Liver (tissue), 9 donors: ENCODE results near the gene SCYL3. TPM values are rescaled to one million over a fixed set of nuclear protein-coding genes. Genes with fewer than 3 reads are reported as not detected.
"Not testable (repeated sequence)": the region's sequence is repeated elsewhere in the genome, so short reads cannot be mapped to it uniquely, and the experiment has no call there.

Source experiments
- DNase-seq: peaks from one replicate; pipeline ENCODE4 v3.0.0-alpha.2; 2017; ENCODE audit warnings: low spot score
- H3K27ac ChIP-seq, 2 donors: one replicate each; pipeline ENCODE4 v1.7.0; 2013; ENCODE audit warnings: inconsistent platforms in 2 of 2, low read length in 2 of 2, control low read depth in 1 of 2, low read depth in 1 of 2, mild to moderate bottlenecking in 1 of 2
- H3K27me3 ChIP-seq, 4 donors: one replicate each; pipeline versions ENCODE4 v1.6.1 to v1.7.0; 2013; ENCODE audit warnings: low read length in 3 of 4, inconsistent platforms in 1 of 4, mild to moderate bottlenecking in 1 of 4, moderate library complexity in 1 of 4; ENCODE audit not compliant: control insufficient read depth in 4 of 4, insufficient read depth in 4 of 4
- H3K36me3 ChIP-seq, 4 donors: one replicate each; pipeline versions ENCODE4 v1.6.1 to v1.7.0; 2013; ENCODE audit warnings: low read length in 3 of 4, mild to moderate bottlenecking in 3 of 4, low read depth in 1 of 4, moderate library complexity in 1 of 4; ENCODE audit not compliant: control insufficient read depth in 4 of 4, insufficient read depth in 3 of 4
- H3K4me1 ChIP-seq, 4 donors: one replicate each; pipeline versions ENCODE4 v1.6.1 to v1.7.0; 2013; ENCODE audit warnings: low read length in 3 of 4, mild to moderate bottlenecking in 3 of 4, moderate library complexity in 1 of 4; ENCODE audit not compliant: control insufficient read depth in 4 of 4, insufficient read depth in 4 of 4
- H3K4me3 ChIP-seq, 3 donors: one replicate each; pipeline versions ENCODE4 v1.6.1 to v1.7.0; 2013; ENCODE audit warnings: low read length in 3 of 3, control low read depth in 1 of 3, low read depth in 1 of 3, mild to moderate bottlenecking in 1 of 3
- H3K9ac ChIP-seq, 2 donors: one replicate each; pipeline ENCODE4 v1.7.0; 2013; ENCODE audit warnings: low read length in 2 of 2, mild to moderate bottlenecking in 2 of 2, moderate library complexity in 2 of 2, control low read depth in 1 of 2, low read depth in 1 of 2
- H3K9me3 ChIP-seq, 4 donors: one replicate each; pipeline versions ENCODE4 v1.6.1 to v1.7.0; 2013; ENCODE audit warnings: low read length in 3 of 4; ENCODE audit not compliant: control insufficient read depth in 4 of 4
- ATF3 ChIP-seq: IDR thresholded peaks from 2 replicates; pipeline ENCODE4 v1.6.1; 2016; ENCODE audit warnings: antibody characterized with exemption
- EGR1 ChIP-seq, 2 donors: IDR thresholded peaks; 2 replicates each; pipeline ENCODE4 v1.6.1; 2016 to 2018; ENCODE audit warnings: antibody characterized with exemption in 2 of 2, low read depth in 2 of 2
- FOXA1 ChIP-seq: IDR thresholded peaks from 2 replicates; pipeline ENCODE4 v1.6.1; 2016; ENCODE audit warnings: antibody characterized with exemption
- GABPA ChIP-seq, 2 donors: IDR thresholded peaks in 1 of 2; conservative IDR thresholded peaks in 1 of 2; 2 replicates each; pipeline ENCODE4 v1.6.1; 2016; ENCODE audit warnings: antibody characterized with exemption in 2 of 2, mild to moderate bottlenecking in 1 of 2, moderate library complexity in 1 of 2
- HNF4A ChIP-seq, 2 donors: conservative IDR thresholded peaks; 2 replicates each; pipeline ENCODE4 v1.6.1; 2016; ENCODE audit warnings: antibody characterized with exemption in 2 of 2, mild to moderate bottlenecking in 2 of 2
- HNF4G ChIP-seq: IDR thresholded peaks from 2 replicates; pipeline ENCODE4 v1.6.1; 2016; ENCODE audit warnings: antibody characterized with exemption
- JUND ChIP-seq, 2 donors: IDR thresholded peaks; 2 replicates each; pipeline ENCODE4 v1.6.1; 2016; ENCODE audit warnings: antibody characterized with exemption in 2 of 2
- RAD21 ChIP-seq, 2 donors: IDR thresholded peaks; 2 replicates each; pipeline ENCODE4 v1.6.1; 2016; ENCODE audit warnings: antibody characterized with exemption in 2 of 2, mild to moderate bottlenecking in 2 of 2
- RXRA ChIP-seq, 2 donors: IDR thresholded peaks; 2 replicates each; pipeline ENCODE4 v1.6.1; 2017 to 2018; ENCODE audit warnings: antibody characterized with exemption in 2 of 2, mild to moderate bottlenecking in 1 of 2
- SP1 ChIP-seq: IDR thresholded peaks from 2 replicates; pipeline ENCODE4 v1.6.1; 2018; ENCODE audit warnings: antibody characterized with exemption, mild to moderate bottlenecking
- TAF1 ChIP-seq: conservative IDR thresholded peaks from 2 replicates; pipeline ENCODE4 v1.6.1; 2016; ENCODE audit warnings: antibody characterized with exemption, mild to moderate bottlenecking
- YY1 ChIP-seq: IDR thresholded peaks from 2 replicates; pipeline ENCODE4 v1.6.1; 2016; ENCODE audit warnings: antibody characterized with exemption, mild to moderate bottlenecking
- WGBS: extraction: QIAGEN DNeasy Blood & Tissue Kit; methylation state at CpG from one replicate; pipeline ENCODE4 v1.1.7; 2013; 5-methylcytosine and 5-hydroxymethylcytosine counted together
- polyA plus RNA-seq, 2 donors: library from polyadenylated mRNA; stranded (reverse) in 1 of 2; unstranded in 1 of 2; fragments of 200-250 nt in 1 of 2; fragments of >200 nt in 1 of 2; fragmentation: Nextera tagmentation in 1 of 2; extraction: Ambion mirVana in 1 of 2; gene quantifications; one replicate each; pipeline versions ENCODE4 v1.2.1 to v1.2.3, GENCODE V29; 2013 to 2015
- total RNA-seq, 2 donors: library from RNA; depleted of rRNA; stranded (reverse); fragments of >200 nt; gene quantifications; one replicate each; pipeline ENCODE4 v1.2.3, GENCODE V29; 2014
- TF ChIP-seq, protein P1 (sequence below): IDR thresholded peaks from 2 replicates; pipeline ENCODE4 v1.6.1; 2016; ENCODE audit warnings: antibody characterized with exemption
- TF ChIP-seq, protein P2 (sequence below): IDR thresholded peaks from 2 replicates; pipeline ENCODE4 v1.6.1; 2016; ENCODE audit warnings: antibody characterized with exemption, mild to moderate bottlenecking
- TF ChIP-seq, protein P3 (sequence below): fragments of 150-350 bp; IDR thresholded peaks from 2 replicates; pipeline ENCODE4 v1.5.1; 2017; ENCODE audit warnings: improper control_type of control experiment, low read depth, low read length; ENCODE audit not compliant: missing input control
- TF ChIP-seq, protein P4 (sequence below): IDR thresholded peaks from 2 replicates; pipeline ENCODE4 v1.6.1; 2016; ENCODE audit warnings: antibody characterized with exemption
- donor health status: healthy.
- donor health status: healthy.
- donor health status: healthy.
- donor health status: healthy.
- donor health status: healthy.

SCYL3 gene
- total and polyA plus RNA-seq, 4 donors = 4.0 to 12.2 (median 6.1) TPM

DNA sequence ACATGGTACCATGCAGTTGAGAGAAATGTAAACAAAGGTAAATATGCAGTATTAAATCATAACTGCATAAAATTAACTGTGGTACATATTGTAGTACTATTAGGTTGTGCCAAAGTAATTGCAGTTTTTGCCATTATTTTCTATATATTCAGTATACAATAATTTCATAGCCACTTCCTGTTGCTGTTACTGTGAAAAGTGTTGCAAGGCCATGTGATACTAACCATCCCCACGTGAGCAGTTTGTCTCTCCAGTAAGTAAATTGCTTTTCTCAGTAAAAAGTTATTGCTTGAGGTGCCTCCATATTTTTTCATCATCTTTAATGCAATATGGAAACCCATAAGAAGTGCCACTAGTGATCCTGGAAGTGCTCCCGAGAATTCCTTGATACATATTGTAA is 79.4 kb downstream of the SCYL3 start:
- Histone ChIP-seq H3K36me3 (peaks cover 0 to 2% (median under 1%) of the 10 kb centered on the region in 4 donors), H3K4me3 (no peak overlapping the region), H3K9ac (no peak overlapping the region), H3K27me3 (no peaks in the 10 kb centered on the region), H3K9me3 (no peaks in the 10 kb centered on the region), H3K27ac (no peak overlapping the region), H3K4me1 (no peaks in the 10 kb centered on the region)
- DNase-seq = no peak
- no peak for TF ChIP-seq FOXA1
- no peak for TF ChIP-seq GABPA (IDR thresholded peaks at IDR 0.05 in 1 of 2, conservative IDR thresholded peaks at IDR 0.05 in 1 of 2)
- TF ChIP-seq JUND (IDR thresholded peaks at IDR 0.05) = no peak
- TF ChIP-seq HNF4G = no peak
- TF ChIP-seq, protein P1, sequence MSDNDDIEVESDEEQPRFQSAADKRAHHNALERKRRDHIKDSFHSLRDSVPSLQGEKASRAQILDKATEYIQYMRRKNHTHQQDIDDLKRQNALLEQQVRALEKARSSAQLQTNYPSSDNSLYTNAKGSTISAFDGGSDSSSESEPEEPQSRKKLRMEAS = no peak
- no peak for TF ChIP-seq YY1
- TF ChIP-seq, protein P2, sequence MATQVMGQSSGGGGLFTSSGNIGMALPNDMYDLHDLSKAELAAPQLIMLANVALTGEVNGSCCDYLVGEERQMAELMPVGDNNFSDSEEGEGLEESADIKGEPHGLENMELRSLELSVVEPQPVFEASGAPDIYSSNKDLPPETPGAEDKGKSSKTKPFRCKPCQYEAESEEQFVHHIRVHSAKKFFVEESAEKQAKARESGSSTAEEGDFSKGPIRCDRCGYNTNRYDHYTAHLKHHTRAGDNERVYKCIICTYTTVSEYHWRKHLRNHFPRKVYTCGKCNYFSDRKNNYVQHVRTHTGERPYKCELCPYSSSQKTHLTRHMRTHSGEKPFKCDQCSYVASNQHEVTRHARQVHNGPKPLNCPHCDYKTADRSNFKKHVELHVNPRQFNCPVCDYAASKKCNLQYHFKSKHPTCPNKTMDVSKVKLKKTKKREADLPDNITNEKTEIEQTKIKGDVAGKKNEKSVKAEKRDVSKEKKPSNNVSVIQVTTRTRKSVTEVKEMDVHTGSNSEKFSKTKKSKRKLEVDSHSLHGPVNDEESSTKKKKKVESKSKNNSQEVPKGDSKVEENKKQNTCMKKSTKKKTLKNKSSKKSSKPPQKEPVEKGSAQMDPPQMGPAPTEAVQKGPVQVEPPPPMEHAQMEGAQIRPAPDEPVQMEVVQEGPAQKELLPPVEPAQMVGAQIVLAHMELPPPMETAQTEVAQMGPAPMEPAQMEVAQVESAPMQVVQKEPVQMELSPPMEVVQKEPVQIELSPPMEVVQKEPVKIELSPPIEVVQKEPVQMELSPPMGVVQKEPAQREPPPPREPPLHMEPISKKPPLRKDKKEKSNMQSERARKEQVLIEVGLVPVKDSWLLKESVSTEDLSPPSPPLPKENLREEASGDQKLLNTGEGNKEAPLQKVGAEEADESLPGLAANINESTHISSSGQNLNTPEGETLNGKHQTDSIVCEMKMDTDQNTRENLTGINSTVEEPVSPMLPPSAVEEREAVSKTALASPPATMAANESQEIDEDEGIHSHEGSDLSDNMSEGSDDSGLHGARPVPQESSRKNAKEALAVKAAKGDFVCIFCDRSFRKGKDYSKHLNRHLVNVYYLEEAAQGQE = no peak
- TF ChIP-seq RXRA (IDR thresholded peaks at IDR 0.05) = no peak
- TF ChIP-seq, protein P3, sequence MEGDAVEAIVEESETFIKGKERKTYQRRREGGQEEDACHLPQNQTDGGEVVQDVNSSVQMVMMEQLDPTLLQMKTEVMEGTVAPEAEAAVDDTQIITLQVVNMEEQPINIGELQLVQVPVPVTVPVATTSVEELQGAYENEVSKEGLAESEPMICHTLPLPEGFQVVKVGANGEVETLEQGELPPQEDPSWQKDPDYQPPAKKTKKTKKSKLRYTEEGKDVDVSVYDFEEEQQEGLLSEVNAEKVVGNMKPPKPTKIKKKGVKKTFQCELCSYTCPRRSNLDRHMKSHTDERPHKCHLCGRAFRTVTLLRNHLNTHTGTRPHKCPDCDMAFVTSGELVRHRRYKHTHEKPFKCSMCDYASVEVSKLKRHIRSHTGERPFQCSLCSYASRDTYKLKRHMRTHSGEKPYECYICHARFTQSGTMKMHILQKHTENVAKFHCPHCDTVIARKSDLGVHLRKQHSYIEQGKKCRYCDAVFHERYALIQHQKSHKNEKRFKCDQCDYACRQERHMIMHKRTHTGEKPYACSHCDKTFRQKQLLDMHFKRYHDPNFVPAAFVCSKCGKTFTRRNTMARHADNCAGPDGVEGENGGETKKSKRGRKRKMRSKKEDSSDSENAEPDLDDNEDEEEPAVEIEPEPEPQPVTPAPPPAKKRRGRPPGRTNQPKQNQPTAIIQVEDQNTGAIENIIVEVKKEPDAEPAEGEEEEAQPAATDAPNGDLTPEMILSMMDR = no peak
- WGBS = 51% methylated on average over 2 of the region's 2 CpGs

GRCh38 chr1:169812131-169812530 is 81.6 kb downstream of the SCYL3 start:
- H3K27ac ChIP-seq = no peak overlapping the region
- no peak overlapping the region for H3K9ac ChIP-seq
- H3K36me3 ChIP-seq = peaks cover 0 to 2% (median under 1%) of the 10 kb centered on the region in 4 donors
- TF ChIP-seq SP1 = no peak
- no peak for TF ChIP-seq RAD21 (IDR thresholded peaks at IDR 0.05)
- TF ChIP-seq, protein P2 = no peak
- TF ChIP-seq HNF4A (conservative IDR thresholded peaks at IDR 0.05) = no peak
- TF ChIP-seq, protein P1 = no peak
- TF ChIP-seq EGR1 (IDR thresholded peaks at IDR 0.05; ENCODE audit: low read depth in 2 of 2) = no peak
- TF ChIP-seq ATF3 = no peak
- no peak for TF ChIP-seq HNF4G
- TF ChIP-seq FOXA1 = no peak
- TF ChIP-seq TAF1 = no peak
- TF ChIP-seq, protein P4, sequence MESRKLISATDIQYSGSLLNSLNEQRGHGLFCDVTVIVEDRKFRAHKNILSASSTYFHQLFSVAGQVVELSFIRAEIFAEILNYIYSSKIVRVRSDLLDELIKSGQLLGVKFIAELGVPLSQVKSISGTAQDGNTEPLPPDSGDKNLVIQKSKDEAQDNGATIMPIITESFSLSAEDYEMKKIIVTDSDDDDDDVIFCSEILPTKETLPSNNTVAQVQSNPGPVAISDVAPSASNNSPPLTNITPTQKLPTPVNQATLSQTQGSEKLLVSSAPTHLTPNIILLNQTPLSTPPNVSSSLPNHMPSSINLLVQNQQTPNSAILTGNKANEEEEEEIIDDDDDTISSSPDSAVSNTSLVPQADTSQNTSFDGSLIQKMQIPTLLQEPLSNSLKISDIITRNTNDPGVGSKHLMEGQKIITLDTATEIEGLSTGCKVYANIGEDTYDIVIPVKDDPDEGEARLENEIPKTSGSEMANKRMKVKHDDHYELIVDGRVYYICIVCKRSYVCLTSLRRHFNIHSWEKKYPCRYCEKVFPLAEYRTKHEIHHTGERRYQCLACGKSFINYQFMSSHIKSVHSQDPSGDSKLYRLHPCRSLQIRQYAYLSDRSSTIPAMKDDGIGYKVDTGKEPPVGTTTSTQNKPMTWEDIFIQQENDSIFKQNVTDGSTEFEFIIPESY = no peak
- no peak for TF ChIP-seq RXRA (IDR thresholded peaks at IDR 0.05)
- TF ChIP-seq JUND (IDR thresholded peaks at IDR 0.05) = no peak
- TF ChIP-seq GABPA (IDR thresholded peaks at IDR 0.05 in 1 of 2, conservative IDR thresholded peaks at IDR 0.05 in 1 of 2) = no peak
- DNase-seq = no peak
- H3K27me3 ChIP-seq = no peaks in the 10 kb centered on the region
- H3K4me3 ChIP-seq = no peak overlapping the region
- H3K4me1 ChIP-seq = no peaks in the 10 kb centered on the region
- 93% methylated on average over 2 of the region's 2 CpGs for WGBS
- no peaks in the 10 kb centered on the region for H3K9me3 ChIP-seq

DNA sequence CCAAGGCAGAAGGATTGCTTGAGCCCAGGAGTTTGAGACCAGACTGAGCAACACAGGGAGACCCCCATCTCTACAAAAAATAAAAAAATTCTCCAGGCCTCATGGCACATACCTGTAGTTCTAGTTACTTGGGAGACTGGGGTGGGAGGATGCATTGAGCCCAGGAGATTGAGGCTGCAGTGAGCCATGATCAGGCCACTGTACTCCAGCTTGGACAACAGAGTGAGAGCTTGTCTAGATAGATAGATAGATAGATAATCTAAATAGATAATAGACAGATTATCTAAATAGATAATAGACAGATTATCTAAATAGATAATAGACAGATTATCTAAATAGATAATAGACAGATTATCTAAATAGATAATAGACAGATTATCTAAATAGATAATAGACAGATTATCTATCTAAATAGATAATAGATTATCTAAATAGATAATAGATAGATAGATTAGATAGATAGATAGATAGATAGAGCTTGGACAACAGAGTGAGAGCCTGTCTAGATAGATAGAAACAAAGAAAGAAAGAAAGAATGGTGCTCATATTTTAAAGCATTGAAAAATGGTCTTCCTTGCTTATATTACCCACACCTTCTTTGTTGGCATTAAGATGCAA is 82.2 kb downstream of the SCYL3 start:
- not testable (repeated sequence) for H3K27ac ChIP-seq, DNase-seq, H3K9me3 ChIP-seq, H3K27me3 ChIP-seq, H3K9ac ChIP-seq, H3K36me3 ChIP-seq, H3K4me3 ChIP-seq, H3K4me1 ChIP-seq
